CD14-positive monocyte (primary cell): ENCODE data around the gene GAST. TPM values are rescaled to one million over a fixed set of nuclear protein-coding genes. Genes with fewer than 3 reads are reported as not detected.

Source experiments
- DNase-seq, 3 donors: peaks; one replicate each; pipeline ENCODE4 v3.0.0-alpha.2; 2011 to 2022
- H2AFZ ChIP-seq: 2 replicates; pipeline ENCODE4 v1.6.0; 2012; ENCODE audit warnings: mild to moderate bottlenecking, low read depth, low read length, inconsistent platforms; ENCODE audit not compliant: insufficient read depth, poor library complexity, severe bottlenecking
- H3K27ac ChIP-seq, 2 donors: 1 replicate in 1 of 2; 2 replicates in 1 of 2; pipeline ENCODE4 v1.5.1; 2012 to 2013; ENCODE audit warnings: low read length in 2 of 2, control low read depth in 1 of 2, inconsistent platforms in 1 of 2, low read depth in 1 of 2, mild to moderate bottlenecking in 1 of 2
- H3K27me3 ChIP-seq, 2 donors: one replicate each; pipeline versions ENCODE4 v1.6.0 to v1.6.1; 2011 to 2013; ENCODE audit warnings: low read length in 2 of 2; ENCODE audit not compliant: control insufficient read depth in 2 of 2, insufficient read depth in 2 of 2
- H3K36me3 ChIP-seq, 2 donors: replicated peaks in 1 of 2; 1 replicate in 1 of 2; 2 replicates in 1 of 2; pipeline versions ENCODE4 v1.5.1 to v1.6.1; 2012 to 2013; ENCODE audit warnings: low read length in 2 of 2, control low read depth in 1 of 2, inconsistent platforms in 1 of 2, mild to moderate bottlenecking in 1 of 2; ENCODE audit not compliant: insufficient read depth in 2 of 2, control insufficient read depth in 1 of 2
- H3K4me1 ChIP-seq, 2 donors: 1 replicate in 1 of 2; 2 replicates in 1 of 2; pipeline versions ENCODE4 v1.5.1 to v1.6.1; 2012 to 2013; ENCODE audit warnings: low read length in 2 of 2, control low read depth in 1 of 2, inconsistent platforms in 1 of 2, mild to moderate bottlenecking in 1 of 2, moderate library complexity in 1 of 2; ENCODE audit not compliant: insufficient read depth in 2 of 2, control insufficient read depth in 1 of 2
- H3K4me2 ChIP-seq: replicated peaks from 2 replicates; pipeline ENCODE3; 2012; ENCODE audit warnings: low read length, moderate library complexity, mild to moderate bottlenecking; ENCODE audit not compliant: poor library complexity, severe bottlenecking; ENCODE audit errors: extremely low read depth
- H3K4me3 ChIP-seq, 3 experiments: fragments of 200-600 bp in 1 of 3; sonication (generic) in 1 of 3; replicated peaks in 1 of 3; 1 replicate in 2 of 3; 2 replicates in 1 of 3; pipeline ENCODE4 v1.5.1; 2011 to 2013; ENCODE audit warnings: low read length in 3 of 3, mild to moderate bottlenecking in 3 of 3, control low read depth in 2 of 3, low read depth in 2 of 3, inconsistent platforms in 1 of 3, moderate library complexity in 1 of 3
- H3K79me2 ChIP-seq: 2 replicates; pipeline ENCODE4 v1.6.0; 2012; ENCODE audit warnings: mild to moderate bottlenecking, control low read depth, inconsistent platforms, low read length, moderate library complexity; ENCODE audit not compliant: insufficient read depth
- H3K9ac ChIP-seq: 2 replicates; pipeline ENCODE4 v1.6.0; 2017; ENCODE audit warnings: low read length, mild to moderate bottlenecking; ENCODE audit not compliant: insufficient read depth, poor library complexity, severe bottlenecking
- H3K9me3 ChIP-seq, 2 donors: replicated peaks in 1 of 2; 1 replicate in 1 of 2; 2 replicates in 1 of 2; pipeline versions ENCODE4 v1.5.1 to v1.6.1; 2012 to 2013; ENCODE audit warnings: low read length in 2 of 2, control low read depth in 1 of 2; ENCODE audit not compliant: control insufficient read depth in 1 of 2, insufficient read depth in 1 of 2
- H4K20me1 ChIP-seq: 2 replicates; pipeline ENCODE4 v1.6.0; 2012; ENCODE audit warnings: mild to moderate bottlenecking, low read length, control low read depth, moderate library complexity; ENCODE audit not compliant: insufficient read depth
- H3K27ac Mint-ChIP-seq, 7 donors: one replicate each; pipeline ENCODE4 v1.8.0; 2020; ENCODE audit warnings: mild to moderate bottlenecking in 7 of 7, mixed read lengths in 7 of 7, moderate library complexity in 6 of 7, inconsistent platforms in 2 of 7
- H3K27me3 Mint-ChIP-seq, 3 donors: one replicate each; pipeline ENCODE4 v1.8.0; 2021 to 2022; ENCODE audit warnings: low read depth in 3 of 3, mild to moderate bottlenecking in 3 of 3, mixed read lengths in 3 of 3, moderate library complexity in 3 of 3, inconsistent platforms in 1 of 3
- H3K36me3 Mint-ChIP-seq, 2 donors: one replicate each; pipeline ENCODE4 v1.8.0; 2020; ENCODE audit warnings: mixed read lengths in 2 of 2, inconsistent platforms in 1 of 2, mild to moderate bottlenecking in 1 of 2
- H3K4me1 Mint-ChIP-seq: one replicate; pipeline ENCODE4 v1.8.0; 2020; ENCODE audit warnings: mild to moderate bottlenecking, mixed read lengths
- H3K4me3 Mint-ChIP-seq, 2 donors: one replicate each; pipeline ENCODE4 v1.8.0; 2020; ENCODE audit warnings: mild to moderate bottlenecking in 2 of 2, mixed read lengths in 2 of 2, moderate library complexity in 1 of 2
- H3K9me3 Mint-ChIP-seq, 7 donors: one replicate each; pipeline ENCODE4 v1.8.0; 2020 to 2022; ENCODE audit warnings: mixed read lengths in 7 of 7, mild to moderate bottlenecking in 6 of 7, moderate library complexity in 6 of 7, inconsistent platforms in 2 of 7
- WGBS: methylation state at CpG from one replicate; pipeline ENCODE4 v1.1.5; 2013; ENCODE audit warnings: missing lambda C conversion rate; ENCODE audit not compliant: insufficient coverage; 5-methylcytosine and 5-hydroxymethylcytosine counted together
- intact Hi-C, 2 donors: fragments of 100-400 bp; cut with micrococcal nuclease; formaldehyde crosslinking; loops; one replicate each; pipeline versions ENCODE4 v1.15.0 to v1.15.1; 2023
- polyA plus RNA-seq, 3 donors: library from polyadenylated mRNA; depleted of rRNA in 1 of 3; unstranded in 2 of 3; stranded (reverse) in 1 of 3; fragments of 300-500 nt in 2 of 3; fragments of >200 nt in 1 of 3; fragmentation: Illumina TruSeq in 2 of 3; gene quantifications; 1 replicate in 2 of 3; 2 replicates in 1 of 3; pipeline ENCODE4 v1.2.3, GENCODE V29; 2012 to 2021
- small RNA-seq: library from RNA; depleted of rRNA; stranded (forward); fragments of <200 nt; gene quantifications from one replicate; pipeline ENCODE3, GENCODE V24; 2012; ENCODE audit warnings: low read depth; ENCODE audit not compliant: insufficient read length
- TF ChIP-seq, protein P1 (sequence below): fragments of 200-600 bp; IDR thresholded peaks from one replicate; pipeline ENCODE4 v1.8.0; 2022; ENCODE audit warnings: antibody characterized with exemption, mild to moderate bottlenecking

GAST gene
- polyA plus RNA-seq, 3 donors, result not detected

DNA sequence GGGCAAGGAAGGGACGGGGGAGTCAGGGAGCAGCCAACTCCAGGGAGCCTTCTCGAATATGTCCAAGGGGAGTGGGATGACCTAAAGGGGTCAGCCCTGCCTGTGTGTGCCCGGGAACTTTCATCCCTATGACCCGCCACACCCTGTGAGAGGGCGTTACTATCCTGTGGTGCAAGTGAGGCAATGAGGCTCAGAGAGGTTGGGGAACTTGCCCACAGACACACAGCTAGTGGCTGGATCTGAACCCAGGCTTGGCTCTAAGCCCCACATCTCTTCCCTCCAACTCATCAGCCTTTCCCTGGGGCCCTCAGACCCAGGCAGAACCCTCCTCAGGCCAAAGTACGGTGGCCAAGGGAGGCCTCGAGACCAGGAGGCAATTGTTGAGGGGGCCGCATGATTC is 51.2 kb downstream of the GAST start:
- peaks cover 0 to 3% (median 0%) of the 10 kb centered on the region in 3 donors for H3K27me3 Mint-ChIP-seq
- peaks cover 62 to 84% of the 10 kb centered on the region in 2 donors for H3K36me3 ChIP-seq

More for the DNA sequence above, 51.2 kb downstream of the GAST start:
- H3K9me3 ChIP-seq, result no peaks in the 10 kb centered on the region
- no peak overlapping the region for H3K4me2 ChIP-seq
- no peaks in the 10 kb centered on the region for H3K79me2 ChIP-seq
- no peak overlapping the region for H3K27ac ChIP-seq
- no peaks in the 10 kb centered on the region for H3K27me3 ChIP-seq
- no peak for DNase-seq
- H4K20me1 ChIP-seq, result no peaks in the 10 kb centered on the region
- Mint-ChIP-seq H3K27ac (no peak overlapping the region), H3K36me3 (peaks cover 32 to 35% of the 10 kb centered on the region in 2 donors), H3K4me3 (no peak overlapping the region), H3K4me1 (no peaks in the 10 kb centered on the region), H3K9me3 (no peaks in the 10 kb centered on the region)
- H3K9ac ChIP-seq, result no peak overlapping the region
- no peak overlapping the region for H3K4me3 ChIP-seq
- H3K4me1 ChIP-seq, result no peaks in the 10 kb centered on the region
- H2AFZ ChIP-seq, result no peak overlapping the region
- intact Hi-C loops, result no loop called here
- TF ChIP-seq, protein P1, sequence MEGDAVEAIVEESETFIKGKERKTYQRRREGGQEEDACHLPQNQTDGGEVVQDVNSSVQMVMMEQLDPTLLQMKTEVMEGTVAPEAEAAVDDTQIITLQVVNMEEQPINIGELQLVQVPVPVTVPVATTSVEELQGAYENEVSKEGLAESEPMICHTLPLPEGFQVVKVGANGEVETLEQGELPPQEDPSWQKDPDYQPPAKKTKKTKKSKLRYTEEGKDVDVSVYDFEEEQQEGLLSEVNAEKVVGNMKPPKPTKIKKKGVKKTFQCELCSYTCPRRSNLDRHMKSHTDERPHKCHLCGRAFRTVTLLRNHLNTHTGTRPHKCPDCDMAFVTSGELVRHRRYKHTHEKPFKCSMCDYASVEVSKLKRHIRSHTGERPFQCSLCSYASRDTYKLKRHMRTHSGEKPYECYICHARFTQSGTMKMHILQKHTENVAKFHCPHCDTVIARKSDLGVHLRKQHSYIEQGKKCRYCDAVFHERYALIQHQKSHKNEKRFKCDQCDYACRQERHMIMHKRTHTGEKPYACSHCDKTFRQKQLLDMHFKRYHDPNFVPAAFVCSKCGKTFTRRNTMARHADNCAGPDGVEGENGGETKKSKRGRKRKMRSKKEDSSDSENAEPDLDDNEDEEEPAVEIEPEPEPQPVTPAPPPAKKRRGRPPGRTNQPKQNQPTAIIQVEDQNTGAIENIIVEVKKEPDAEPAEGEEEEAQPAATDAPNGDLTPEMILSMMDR, result no peak
- WGBS, result 100% methylated on average over 5 of the region's 8 CpGs

Small RNA genes within 50 kb of the gene (small RNA-seq; reads per million reads assigned to genes)
- gene RN7SL399P, result not detected
- gene RNA5SP442, result not detected

Other genes with a start within 250 kb of the GAST start
- not detected for gene KRT32, start 244.9 kb upstream of the GAST start, polyA plus RNA-seq
- gene KRT35, start 231.2 kb upstream of the GAST start, polyA plus RNA-seq, result not detected
- gene KRT36, start 222.4 kb upstream of the GAST start, polyA plus RNA-seq, result under 1 TPM; 0.24 to 0.87 (median 0.25) TPM
- gene KRT13, start 206.7 kb upstream of the GAST start, polyA plus RNA-seq, result not detected
- gene KRT15, start 193.4 kb upstream of the GAST start, polyA plus RNA-seq, result under 1 TPM in 1 of 3 donors, not detected in 2; 0.03 TPM
- gene KRT19, start 184.0 kb upstream of the GAST start, polyA plus RNA-seq, result not detected
- gene KRT9, start 140.3 kb upstream of the GAST start, polyA plus RNA-seq, result not detected
- gene KRT14, start 125.4 kb upstream of the GAST start, polyA plus RNA-seq, result not detected
- gene KRT16, start 99.6 kb upstream of the GAST start, polyA plus RNA-seq, result not detected
- gene KRT17, start 87.8 kb upstream of the GAST start, polyA plus RNA-seq, result under 1 TPM in 1 of 3 donors, not detected in 2; 0.49 TPM
- 1,000 to 10,000 TPM; 1,176 to 1,536 (median 1,425) TPM for gene EIF1, start 23.4 kb upstream of the GAST start, polyA plus RNA-seq
- gene HAP1, start 22.3 kb downstream of the GAST start, polyA plus RNA-seq, result not detected
- gene JUP, start 74.4 kb downstream of the GAST start, polyA plus RNA-seq, result 10 to 100 TPM; 14.0 to 22.1 (median 15.4) TPM
- gene P3H4, start 99.6 kb downstream of the GAST start, polyA plus RNA-seq, result under 1 TPM; 0.13 to 0.46 (median 0.16) TPM
- not detected for gene FKBP10, start 100.7 kb downstream of the GAST start, polyA plus RNA-seq
- 10 to 100 TPM; 11.5 to 14.2 (median 13.5) TPM for gene NT5C3B, start 123.9 kb downstream of the GAST start, polyA plus RNA-seq
- gene KLHL10, start 125.5 kb downstream of the GAST start, polyA plus RNA-seq, result under 1 TPM in 1 of 3 donors, not detected in 2; 0.15 TPM
- 1 to 10 TPM; 3.0 to 4.1 (median 3.4) TPM for gene KLHL11, start 153.1 kb downstream of the GAST start, polyA plus RNA-seq
- 10 to 100 TPM; 41.0 to 48.3 (median 45.1) TPM for gene ACLY, start 206.6 kb downstream of the GAST start, polyA plus RNA-seq
- gene ODAD4, start 218.3 kb downstream of the GAST start, polyA plus RNA-seq, result under 1 TPM; 0.04 to 0.28 (median 0.23) TPM